ENCODE data around the gene PABPC1L.

GRCh38 chr20:44862286-44862685, 47.6 kb upstream of the PABPC1L start:
- TF ChIP-seq PCBP2 (optimal IDR thresholded peaks at IDR 0.05; ENCODE audit: low read depth, low read length, poor library complexity, severe bottlenecking) (no peak), ZFP36L2 (CRISPR knock-in tag; IDR thresholded peaks at IDR 0.05) (no peak), TARDBP (CRISPR knock-in tag; IDR thresholded peaks at IDR 0.05) (no peak), NCOR1 (IDR thresholded peaks at IDR 0.05; ENCODE audit: borderline replicate concordance, low read length) (no peak), ZZZ3 (CRISPR knock-in tag; IDR thresholded peaks at IDR 0.05; ENCODE audit: borderline replicate concordance) (no peak)

Data from HepG2 (cell line).